Esophagus (tissue), 2 donors: ENCODE data around the gene PPM1J. TPM values are rescaled to one million over a fixed set of nuclear protein-coding genes. Genes with fewer than 3 reads are reported as not detected.

Source experiments
- H3K27ac ChIP-seq, 2 donors: one replicate each; pipeline ENCODE4 v1.5.1; 2013; ENCODE audit warnings: low read depth in 2 of 2, mild to moderate bottlenecking in 2 of 2, inconsistent platforms in 1 of 2, low read length in 1 of 2, moderate library complexity in 1 of 2
- H3K27me3 ChIP-seq, 2 donors: one replicate each; pipeline ENCODE4 v1.6.1; 2013; ENCODE audit warnings: low read length in 2 of 2, control low read depth in 1 of 2, mild to moderate bottlenecking in 1 of 2; ENCODE audit not compliant: insufficient read depth in 2 of 2, control insufficient read depth in 1 of 2
- H3K36me3 ChIP-seq, 2 donors: one replicate each; pipeline ENCODE4 v1.6.1; 2013; ENCODE audit warnings: low read length in 1 of 2; ENCODE audit not compliant: control insufficient read depth in 2 of 2, insufficient read depth in 2 of 2
- H3K4me1 ChIP-seq, 2 donors: one replicate each; pipeline ENCODE4 v1.6.1; 2013; ENCODE audit warnings: low read length in 1 of 2; ENCODE audit not compliant: control insufficient read depth in 2 of 2, insufficient read depth in 2 of 2
- H3K4me3 ChIP-seq, 2 donors: one replicate each; pipeline ENCODE4 v1.5.1; 2013; ENCODE audit warnings: low read length in 2 of 2, mild to moderate bottlenecking in 2 of 2, low read depth in 1 of 2, moderate library complexity in 1 of 2
- H3K9me3 ChIP-seq, 2 donors: one replicate each; pipeline ENCODE4 v1.6.1; 2013; ENCODE audit warnings: mild to moderate bottlenecking in 2 of 2, low read depth in 1 of 2, low read length in 1 of 2, moderate library complexity in 1 of 2; ENCODE audit not compliant: control insufficient read depth in 2 of 2, insufficient read depth in 1 of 2
- WGBS, 2 donors: extraction: QIAGEN DNeasy Blood & Tissue Kit; methylation state at CpG; one replicate each; pipeline ENCODE4 v1.1.7; 2013; 5-methylcytosine and 5-hydroxymethylcytosine counted together
- polyA plus RNA-seq, 2 donors: library from polyadenylated mRNA; stranded (reverse); fragments of 200-250 nt; gene quantifications; one replicate each; pipeline ENCODE4 v1.2.3, GENCODE V29; 2013
- donor health status: healthy with polysubstance abuse.
- donor health status: Bipolar disorder and iron deficiency.

The PPM1J gene
- polyA plus RNA-seq, 2 donors, result 2.8 to 3.5 TPM

- H3K27me3 ChIP-seq, result no peaks in the 10 kb centered on the region
- H3K27ac ChIP-seq, result no peak overlapping the region
- WGBS, 2 donors, result 61 to 69% methylated on average over 6 of the region's 6 CpGs
These were observed 7.1 kb downstream of the PPM1J start for GRCh38 chr1:112708002-112708448.

GRCh38 chr1:112707221-112708001 lies 7.7 kb downstream of the PPM1J start:
- H3K4me3 ChIP-seq, result peak overlapping the region; percentile 79 to 82
- H3K9me3 ChIP-seq, result no peaks in the 10 kb centered on the region
- peaks cover 0 to 2% of the 10 kb centered on the region in 2 donors for H3K36me3 ChIP-seq
- WGBS, 2 donors, result 5 to 7% methylated on average over 32 to 42 of the region's 42 CpGs
- no peaks in the 10 kb centered on the region for H3K27me3 ChIP-seq
- H3K27ac ChIP-seq, result peak overlapping the region; percentile 86 to 91
- H3K4me1 ChIP-seq, result peaks cover 11 to 16% of the 10 kb centered on the region in 2 donors

More at GRCh38 chr1:112708002-112708448, 7.1 kb downstream of the PPM1J start:
- H3K4me1 ChIP-seq, result peaks cover 11 to 14% of the 10 kb centered on the region in 2 donors
- peaks cover 0 to 2% of the 10 kb centered on the region in 2 donors for H3K36me3 ChIP-seq
- no peaks in the 10 kb centered on the region for H3K9me3 ChIP-seq
- no peak overlapping the region for H3K4me3 ChIP-seq

DNA sequence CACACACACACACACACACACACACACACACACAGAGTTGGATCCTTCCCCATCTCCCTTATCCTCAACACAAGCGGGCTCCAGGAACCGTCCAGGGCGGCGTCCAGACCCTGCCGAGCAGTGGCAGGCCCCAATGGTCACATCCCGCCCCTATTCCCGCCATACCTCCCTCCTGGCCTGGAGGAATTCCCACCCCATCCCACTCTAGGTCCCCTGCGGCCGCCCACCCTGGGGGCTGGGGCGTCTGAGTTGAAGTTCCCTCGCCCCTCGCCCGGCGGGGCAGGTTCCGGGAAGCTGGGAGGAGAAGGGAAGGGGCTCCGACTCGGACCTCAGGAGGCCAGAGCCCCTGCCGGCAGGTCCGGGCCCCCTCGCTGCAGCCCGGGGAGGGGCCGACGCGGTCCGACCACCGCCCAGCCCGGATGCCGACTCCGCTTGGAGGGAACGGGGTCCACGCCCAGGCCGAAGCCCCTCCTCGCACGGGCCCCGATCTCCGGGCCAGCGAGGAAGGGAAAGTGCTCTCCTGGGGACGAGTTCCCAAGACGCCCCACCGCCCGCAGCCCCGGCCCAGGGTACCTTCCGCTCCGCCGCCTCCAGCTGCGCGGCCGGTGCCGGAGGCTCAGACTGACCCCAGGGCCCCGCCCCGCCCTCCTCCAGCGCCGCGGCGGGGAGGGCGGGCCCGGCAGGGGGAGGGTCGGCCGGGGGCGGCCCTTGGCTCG lies 8.5 kb downstream of the PPM1J start, which contains the start of gene RHOC:
Gene RHOC (minus strand): TSS at position 623 of the 716 bp plus-strand sequence. CDS start 3,328 bp downstream, outside the sequence.
- Histone ChIP-seq H3K9me3 (no peaks in the 10 kb centered on the region), H3K36me3 (peaks cover 0 to 3% of the 10 kb centered on the region in 2 donors), H3K4me1 (peaks cover 11 to 18% of the 10 kb centered on the region in 2 donors), H3K27me3 (no peaks in the 10 kb centered on the region), H3K4me3 (peak within 1 kb of the TSS; percentile 79 to 82), H3K27ac (peak within 1 kb of the TSS; percentile 86 to 91)
- WGBS, 2 donors, result 3 to 4% methylated on average over 34 to 61 of the region's 61 CpGs

DNA sequence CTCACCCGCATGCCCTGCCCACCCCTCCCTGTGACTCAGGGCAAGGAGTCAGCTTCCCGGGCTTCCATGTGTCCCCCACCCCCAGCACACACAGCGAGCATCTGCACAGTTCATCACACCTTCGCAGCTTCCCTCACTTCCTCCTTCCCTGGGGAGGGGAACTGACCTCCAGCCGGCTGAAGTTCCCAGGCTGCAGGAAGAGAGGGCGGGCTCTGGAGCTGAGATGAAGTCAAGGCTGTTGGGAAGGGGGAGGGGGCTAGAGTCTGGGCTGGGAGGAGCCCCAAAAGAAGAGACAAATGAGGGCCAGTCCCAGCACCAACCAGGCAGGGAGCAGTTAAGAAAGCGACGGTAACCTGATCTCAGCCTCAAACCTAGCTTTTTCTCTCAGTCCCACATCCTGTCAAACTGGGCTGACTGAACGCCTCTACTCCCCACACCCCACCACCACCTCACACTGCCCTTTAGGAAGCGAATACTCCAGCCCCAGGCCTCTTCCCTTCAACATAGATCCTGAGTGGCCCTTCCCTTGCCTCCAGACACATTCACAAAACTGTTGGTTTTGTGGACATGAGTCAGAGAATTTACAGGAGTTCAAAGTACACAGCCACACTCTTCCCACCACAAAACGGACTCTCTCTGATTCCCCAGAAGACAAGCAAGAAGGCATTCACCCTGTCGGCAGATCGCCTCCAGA lies 10.1 kb downstream of the PPM1J start:
- no peaks in the 10 kb centered on the region for H3K27me3 ChIP-seq
- H3K36me3 ChIP-seq, result peaks cover 0 to 10% of the 10 kb centered on the region in 2 donors
- H3K27ac ChIP-seq, result peak overlapping the region; percentile 84 to 91
- peaks cover 14 to 32% of the 10 kb centered on the region in 2 donors for H3K4me1 ChIP-seq
- H3K9me3 ChIP-seq, result no peaks in the 10 kb centered on the region
- peak overlapping the region; percentile 79 to 82 for H3K4me3 ChIP-seq
- WGBS, 2 donors, result 1 to 4% methylated on average over 13 of the region's 13 CpGs

DNA sequence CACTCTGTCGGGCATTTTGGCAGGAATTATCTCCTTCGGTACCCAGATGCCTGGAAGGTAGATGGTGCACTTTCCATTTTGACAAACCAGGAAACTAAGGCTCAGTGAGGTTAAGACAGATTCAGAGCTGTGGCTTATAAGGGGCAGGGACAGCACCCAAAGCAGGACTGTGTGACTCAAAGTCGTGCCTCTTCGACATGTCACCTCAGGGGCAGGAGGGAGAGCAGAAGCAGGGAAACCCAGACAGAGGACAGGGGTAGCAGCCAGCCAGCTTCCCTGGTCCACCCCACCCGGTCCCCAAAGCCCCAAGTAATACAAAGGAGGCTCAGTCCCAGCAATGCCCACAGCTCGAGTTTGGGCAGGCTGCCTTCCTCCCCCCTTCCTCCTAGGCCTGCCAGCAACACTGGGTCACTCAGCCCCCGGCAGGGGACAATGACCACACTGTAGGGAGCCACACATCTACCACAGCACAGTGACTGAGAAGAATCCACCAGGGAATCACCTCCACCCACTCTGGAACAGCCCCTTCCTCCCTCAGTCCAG lies 10.7 kb downstream of the PPM1J start:
- Histone ChIP-seq H3K4me3 (peak overlapping the region; percentile 2 to 82), H3K27ac (peak overlapping the region; percentile 84 to 91), H3K4me1 (peaks cover 14 to 32% of the 10 kb centered on the region in 2 donors), H3K36me3 (peaks cover 0 to 15% of the 10 kb centered on the region in 2 donors), H3K9me3 (no peaks in the 10 kb centered on the region), H3K27me3 (no peaks in the 10 kb centered on the region)
- 19 to 23% methylated on average over 7 of the region's 7 CpGs for WGBS, 2 donors

DNA sequence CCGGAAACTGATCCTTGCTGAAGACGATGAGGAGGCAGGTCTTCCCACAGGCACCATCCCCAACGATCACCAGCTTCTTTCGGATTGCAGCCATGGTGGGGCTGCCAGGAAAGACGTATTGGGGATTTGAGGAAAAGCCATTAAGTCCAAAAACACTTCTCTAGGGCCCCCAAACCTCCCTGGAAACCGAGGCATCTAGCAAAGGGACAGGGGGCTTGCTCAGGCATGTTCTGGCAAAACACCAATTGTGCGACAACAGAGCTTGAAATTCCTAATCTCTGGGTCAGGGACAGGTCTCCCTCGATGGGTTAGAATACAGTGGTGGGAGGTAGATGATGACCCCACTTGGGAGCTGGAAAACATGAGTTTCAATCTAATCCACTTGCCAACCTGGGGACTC lies 11.4 kb downstream of the PPM1J start:
- 70 to 71% methylated on average over 8 of the region's 8 CpGs for WGBS, 2 donors
- peak overlapping the region in 1 of 2 donors; percentile 91 for H3K27ac ChIP-seq
- H3K9me3 ChIP-seq, result no peaks in the 10 kb centered on the region
- H3K27me3 ChIP-seq, result no peaks in the 10 kb centered on the region
- H3K36me3 ChIP-seq, result peaks cover 0 to 19% of the 10 kb centered on the region in 2 donors
- H3K4me3 ChIP-seq, result no peak overlapping the region
- peaks cover 17 to 32% of the 10 kb centered on the region in 2 donors for H3K4me1 ChIP-seq

DNA sequence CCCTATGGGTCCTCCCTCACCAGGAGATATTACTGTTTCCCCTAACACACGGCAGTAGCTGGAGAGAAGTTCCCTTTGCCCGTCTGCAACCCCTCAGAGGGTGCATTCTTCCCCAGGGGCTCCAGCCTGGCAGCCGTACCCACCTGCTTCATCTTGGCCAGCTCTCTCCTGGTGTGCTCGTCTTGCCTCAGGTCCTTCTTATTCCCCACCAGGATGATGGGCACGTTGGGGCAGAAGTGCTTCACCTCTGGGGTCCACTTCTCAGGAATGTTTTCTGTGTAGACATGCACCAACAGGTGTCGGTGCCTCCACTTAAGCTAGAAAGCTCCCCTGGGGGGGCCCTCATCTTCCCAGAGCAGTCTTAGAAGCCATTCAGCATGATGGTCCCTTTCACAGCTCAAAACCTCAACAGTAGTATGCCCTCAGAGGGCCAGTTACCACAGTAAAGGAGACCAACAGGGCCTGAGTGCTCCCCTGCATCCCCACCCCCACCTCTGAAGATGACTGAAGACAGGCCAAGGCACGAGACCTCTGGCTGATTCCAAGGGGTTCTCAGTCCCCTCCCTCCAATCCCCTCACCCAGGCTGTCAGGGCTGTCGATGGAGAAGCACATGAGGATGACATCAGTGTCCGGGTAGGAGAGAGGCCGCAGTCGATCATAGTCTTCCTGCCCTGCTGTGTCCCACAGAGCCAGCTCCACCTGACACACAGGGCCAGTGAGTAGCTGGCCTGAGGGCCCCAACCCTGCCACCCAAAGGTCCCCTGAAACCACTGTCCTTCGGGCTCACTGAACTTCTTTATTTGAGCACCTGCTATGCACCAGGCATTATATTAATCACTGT lies 12.5 kb downstream of the PPM1J start:
- WGBS, 2 donors, result 57 to 74% methylated on average over 12 of the region's 12 CpGs
- Histone ChIP-seq H3K27me3 (no peaks in the 10 kb centered on the region), H3K36me3 (peaks cover 3 to 29% of the 10 kb centered on the region in 2 donors)

GRCh38 chr1:112702067-112702395 lies 13.1 kb downstream of the PPM1J start:
- WGBS, 2 donors, result 43 to 56% methylated on average over 3 of the region's 3 CpGs
- peaks cover 4 to 29% of the 10 kb centered on the region in 2 donors for H3K36me3 ChIP-seq
- H3K9me3 ChIP-seq, result no peaks in the 10 kb centered on the region
- no peak overlapping the region for H3K4me3 ChIP-seq
- peaks cover 17 to 32% of the 10 kb centered on the region in 2 donors for H3K4me1 ChIP-seq
- H3K27me3 ChIP-seq, result no peaks in the 10 kb centered on the region
- H3K27ac ChIP-seq, result peak overlapping the region; percentile 73 to 87

More for the DNA sequence above, 12.5 kb downstream of the PPM1J start:
- H3K4me1 ChIP-seq, result peaks cover 17 to 32% of the 10 kb centered on the region in 2 donors
- H3K27ac ChIP-seq, result peak overlapping the region in 1 of 2 donors; percentile 44
- H3K4me3 ChIP-seq, result no peak overlapping the region
- H3K9me3 ChIP-seq, result no peaks in the 10 kb centered on the region
